AG09309 (cell line): Measurements from ENCODE around the gene GLDC.
"Not testable (repeated sequence)": the region's sequence is repeated elsewhere in the genome, so short reads cannot be mapped to it uniquely, and the experiment has no call there.

ENCODE experiments used
- DNase-seq: peaks from one replicate; pipeline ENCODE4 v3.0.0-alpha.2; 2010; ENCODE audit warnings: low read depth
- H3K4me3 ChIP-seq: 2 replicates; pipeline ENCODE4 v1.5.1; 2011; ENCODE audit warnings: mild to moderate bottlenecking, low read depth, low read length, moderate library complexity; ENCODE audit not compliant: control insufficient read depth
- TF ChIP-seq, protein P1 (sequence below): IDR thresholded peaks from 2 replicates; pipeline ENCODE4 v1.5.1; 2011; ENCODE audit warnings: mild to moderate bottlenecking, low read depth, low read length, inconsistent platforms; ENCODE audit not compliant: insufficient read depth, control insufficient read depth; ENCODE audit errors: missing control alignments

The GLDC gene

DNA sequence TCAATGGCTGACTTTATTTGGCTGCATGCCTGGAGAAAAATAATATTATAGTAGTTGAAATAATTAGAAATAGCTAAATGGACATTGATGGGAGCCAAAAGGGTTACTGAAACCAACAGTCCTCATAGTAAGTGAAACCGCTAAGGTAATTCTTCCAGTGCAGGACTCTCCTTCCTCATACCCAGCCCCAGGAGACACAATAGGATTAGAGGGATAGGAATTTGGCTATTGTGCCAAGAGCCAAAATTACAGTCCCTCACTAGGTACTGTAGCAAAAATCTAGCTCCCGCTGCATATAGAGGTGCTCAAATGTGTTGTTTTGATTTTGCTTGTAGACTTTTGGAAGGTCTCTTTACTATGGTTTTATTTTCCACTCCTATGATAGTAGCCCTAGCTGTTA, 20.2 kb downstream of the GLDC start:
- no peak for DNase-seq
- no peak overlapping the region for H3K4me3 ChIP-seq
- TF ChIP-seq, protein P1, sequence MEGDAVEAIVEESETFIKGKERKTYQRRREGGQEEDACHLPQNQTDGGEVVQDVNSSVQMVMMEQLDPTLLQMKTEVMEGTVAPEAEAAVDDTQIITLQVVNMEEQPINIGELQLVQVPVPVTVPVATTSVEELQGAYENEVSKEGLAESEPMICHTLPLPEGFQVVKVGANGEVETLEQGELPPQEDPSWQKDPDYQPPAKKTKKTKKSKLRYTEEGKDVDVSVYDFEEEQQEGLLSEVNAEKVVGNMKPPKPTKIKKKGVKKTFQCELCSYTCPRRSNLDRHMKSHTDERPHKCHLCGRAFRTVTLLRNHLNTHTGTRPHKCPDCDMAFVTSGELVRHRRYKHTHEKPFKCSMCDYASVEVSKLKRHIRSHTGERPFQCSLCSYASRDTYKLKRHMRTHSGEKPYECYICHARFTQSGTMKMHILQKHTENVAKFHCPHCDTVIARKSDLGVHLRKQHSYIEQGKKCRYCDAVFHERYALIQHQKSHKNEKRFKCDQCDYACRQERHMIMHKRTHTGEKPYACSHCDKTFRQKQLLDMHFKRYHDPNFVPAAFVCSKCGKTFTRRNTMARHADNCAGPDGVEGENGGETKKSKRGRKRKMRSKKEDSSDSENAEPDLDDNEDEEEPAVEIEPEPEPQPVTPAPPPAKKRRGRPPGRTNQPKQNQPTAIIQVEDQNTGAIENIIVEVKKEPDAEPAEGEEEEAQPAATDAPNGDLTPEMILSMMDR, result no peak

DNA sequence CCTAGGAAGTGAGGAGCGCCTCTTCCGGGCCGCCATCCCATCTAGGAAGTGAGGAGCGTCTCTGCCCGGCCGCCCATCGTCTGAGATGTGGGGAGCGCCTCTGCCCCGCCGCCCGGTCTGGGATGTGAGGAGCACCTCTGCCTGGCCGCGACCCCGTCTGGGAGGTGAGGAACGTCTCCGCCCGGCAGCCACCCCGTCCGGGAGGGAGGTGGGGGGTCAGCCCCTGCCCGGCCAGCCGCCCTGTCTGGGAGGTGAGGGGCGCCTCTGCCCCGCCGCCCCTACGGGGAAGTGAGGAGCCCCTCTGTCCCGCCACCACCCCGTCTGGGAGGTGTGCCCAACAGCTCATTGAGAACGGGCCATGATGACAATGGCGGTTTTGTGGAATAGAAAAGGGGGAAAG, 22.7 kb downstream of the GLDC start:
- DNase-seq, H3K4me3 ChIP-seq: not testable (repeated sequence)

DNA sequence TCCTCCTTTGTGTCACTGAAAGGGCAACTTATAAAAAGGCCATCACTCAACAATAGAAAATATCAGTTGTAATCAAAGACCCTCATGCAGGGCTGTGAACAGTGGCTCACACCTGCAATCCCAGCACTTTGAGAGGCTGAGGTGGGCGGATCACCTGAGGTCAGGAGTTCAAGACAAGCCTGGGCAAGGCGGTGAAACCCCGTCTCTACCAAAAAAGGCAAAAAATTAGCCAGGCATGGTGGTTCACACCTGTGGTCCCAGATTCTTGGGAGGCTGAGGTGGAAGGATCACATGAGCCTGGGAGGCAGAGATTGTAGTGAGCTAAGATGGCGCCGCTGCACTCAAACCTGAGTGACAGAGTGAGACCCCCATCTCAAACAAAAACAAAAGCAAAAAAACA, 24.7 kb downstream of the GLDC start:
- DNase-seq, result no peak
- no peak overlapping the region for H3K4me3 ChIP-seq
- TF ChIP-seq, protein P1, result no peak

GRCh38 chr9:6620353-6620752, 25.2 kb downstream of the GLDC start:
- no peak for DNase-seq
- TF ChIP-seq, protein P1, result no peak
- no peak overlapping the region for H3K4me3 ChIP-seq

GRCh38 chr9:6619909-6620308, 25.6 kb downstream of the GLDC start:
- no peak overlapping the region for H3K4me3 ChIP-seq
- TF ChIP-seq, protein P1, result no peak
- no peak for DNase-seq

DNA sequence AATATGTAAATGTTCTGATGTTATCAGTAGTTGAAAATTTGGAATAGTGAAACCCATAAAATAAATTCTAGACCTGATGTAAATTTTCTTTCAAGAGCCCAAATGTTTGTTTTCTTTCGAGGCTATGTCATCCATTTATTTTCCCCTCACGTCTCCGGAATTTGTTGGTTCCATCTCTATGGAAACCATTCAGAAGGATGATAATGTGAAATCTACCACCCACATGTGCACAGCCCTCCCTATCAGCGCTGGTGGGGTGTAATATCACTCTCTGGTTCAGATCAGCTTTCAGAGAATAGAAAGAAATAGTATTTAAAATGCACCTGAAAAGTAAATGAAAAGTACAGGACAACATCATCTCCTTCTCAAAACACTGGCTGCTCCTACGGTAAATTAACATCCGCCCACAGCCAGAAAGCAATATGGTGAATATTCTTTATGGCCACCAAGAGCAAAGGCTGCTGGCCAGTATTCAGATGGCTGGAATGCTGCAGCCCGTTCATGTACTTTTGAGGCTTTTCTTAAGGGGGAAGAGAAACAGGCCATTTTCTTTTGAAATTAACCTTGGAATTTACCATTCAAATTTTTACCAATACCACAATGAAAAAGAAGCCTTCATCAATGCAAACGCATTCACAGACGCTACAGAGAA, 28.5 kb downstream of the GLDC start:
- no peak overlapping the region for H3K4me3 ChIP-seq
- TF ChIP-seq, protein P1, result no peak
- no peak for DNase-seq

GRCh38 chr9:6614489-6614888, 31.0 kb downstream of the GLDC start:
- no peak for DNase-seq

More at GRCh38 chr9:6614489-6614888, 31.0 kb downstream of the GLDC start:
- no peak overlapping the region for H3K4me3 ChIP-seq
- TF ChIP-seq, protein P1, result no peak
